Uterus (tissue), 2 donors: ENCODE results near the gene CACNA2D4.
"Not testable (repeated sequence)": the region's sequence is repeated elsewhere in the genome, so short reads cannot be mapped to it uniquely, and the experiment has no call there.

Experiments used
- POLR2A ChIP-seq, 2 donors: fragments of 450-650 bp; IDR thresholded peaks; one replicate each; pipeline ENCODE4 v1.6.1; 2016; ENCODE audit warnings: antibody characterized with exemption in 2 of 2, mild to moderate bottlenecking in 1 of 2, moderate library complexity in 1 of 2
- TF ChIP-seq, protein P1 (sequence below), 4 experiments: fragments of 200-600 bp in 2 of 4; fragments of 450-650 bp in 2 of 4; sonication (generic) in 2 of 4; IDR thresholded peaks; one replicate each; pipeline ENCODE4 v1.5.1; 2016 to 2019; ENCODE audit warnings: antibody characterized with exemption in 4 of 4, mild to moderate bottlenecking in 2 of 4, moderate library complexity in 1 of 4

DNA sequence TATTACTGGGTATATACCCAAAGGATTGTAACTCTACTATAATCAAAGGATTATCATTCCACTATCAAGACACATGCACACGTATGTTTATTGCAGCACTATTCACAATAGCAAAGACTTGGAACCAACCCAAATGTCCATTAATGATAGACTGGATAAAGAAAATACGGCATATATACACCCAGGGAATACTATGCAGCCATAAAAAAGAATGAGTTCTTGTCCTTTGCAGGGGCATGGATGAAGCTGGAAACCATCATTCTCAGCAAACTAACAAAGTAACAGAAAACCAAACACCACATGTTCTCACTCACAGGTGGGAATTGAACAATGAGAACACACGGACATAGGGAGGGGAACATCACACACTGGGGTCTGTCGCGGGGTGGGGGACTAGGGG is 27.1 kb upstream of the CACNA2D4 start:
- TF ChIP-seq, protein P1, sequence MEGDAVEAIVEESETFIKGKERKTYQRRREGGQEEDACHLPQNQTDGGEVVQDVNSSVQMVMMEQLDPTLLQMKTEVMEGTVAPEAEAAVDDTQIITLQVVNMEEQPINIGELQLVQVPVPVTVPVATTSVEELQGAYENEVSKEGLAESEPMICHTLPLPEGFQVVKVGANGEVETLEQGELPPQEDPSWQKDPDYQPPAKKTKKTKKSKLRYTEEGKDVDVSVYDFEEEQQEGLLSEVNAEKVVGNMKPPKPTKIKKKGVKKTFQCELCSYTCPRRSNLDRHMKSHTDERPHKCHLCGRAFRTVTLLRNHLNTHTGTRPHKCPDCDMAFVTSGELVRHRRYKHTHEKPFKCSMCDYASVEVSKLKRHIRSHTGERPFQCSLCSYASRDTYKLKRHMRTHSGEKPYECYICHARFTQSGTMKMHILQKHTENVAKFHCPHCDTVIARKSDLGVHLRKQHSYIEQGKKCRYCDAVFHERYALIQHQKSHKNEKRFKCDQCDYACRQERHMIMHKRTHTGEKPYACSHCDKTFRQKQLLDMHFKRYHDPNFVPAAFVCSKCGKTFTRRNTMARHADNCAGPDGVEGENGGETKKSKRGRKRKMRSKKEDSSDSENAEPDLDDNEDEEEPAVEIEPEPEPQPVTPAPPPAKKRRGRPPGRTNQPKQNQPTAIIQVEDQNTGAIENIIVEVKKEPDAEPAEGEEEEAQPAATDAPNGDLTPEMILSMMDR (IDR thresholded peaks at IDR 0.05), result not testable (repeated sequence)
- not testable (repeated sequence) for TF ChIP-seq POLR2A (IDR thresholded peaks at IDR 0.05)
